HG02642 (cell line): Measurements from ENCODE around the gene KREMEN2.
"Not testable (repeated sequence)": the region's sequence is repeated elsewhere in the genome, so short reads cannot be mapped to it uniquely, and the experiment has no call there.

Source experiments
- ATAC-seq: cut with Tn5 transposase; IDR thresholded peaks from one replicate; pipeline ENCODE4 v1.9.1; 2021; ENCODE audit warnings: mild to moderate bottlenecking; ENCODE audit not compliant: unreplicated experiment, poor library complexity

Gene KREMEN2

GRCh38 chr16:2938206-2938605 is 25.9 kb upstream of the KREMEN2 start:
- no peak for ATAC-seq

- ATAC-seq, result no peak
Measured at GRCh38 chr16:2939968-2940367, 24.1 kb upstream of the KREMEN2 start.

- no peak for ATAC-seq
Measured at GRCh38 chr16:2942045-2942444, 22.0 kb upstream of the KREMEN2 start.

DNA sequence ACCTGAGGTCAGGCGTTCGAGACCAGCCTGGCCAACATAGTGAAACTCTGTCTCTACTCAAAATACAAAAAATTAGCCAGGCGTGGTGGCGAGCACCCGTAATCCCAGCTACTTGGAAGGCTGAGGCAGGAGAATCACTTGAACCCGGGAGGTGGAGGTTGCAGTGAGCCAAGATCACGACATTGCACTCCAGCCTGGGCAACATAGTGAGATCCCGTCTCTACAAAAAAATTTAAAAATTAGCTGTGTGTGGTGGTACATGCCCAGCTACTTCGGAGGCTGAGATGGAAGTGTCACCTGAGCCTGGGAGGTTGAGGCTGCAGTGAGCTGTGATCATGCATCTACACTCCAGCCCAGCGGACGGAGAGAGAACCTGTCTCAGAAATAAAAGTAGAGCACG is 20.4 kb upstream of the KREMEN2 start:
- not testable (repeated sequence) for ATAC-seq

DNA sequence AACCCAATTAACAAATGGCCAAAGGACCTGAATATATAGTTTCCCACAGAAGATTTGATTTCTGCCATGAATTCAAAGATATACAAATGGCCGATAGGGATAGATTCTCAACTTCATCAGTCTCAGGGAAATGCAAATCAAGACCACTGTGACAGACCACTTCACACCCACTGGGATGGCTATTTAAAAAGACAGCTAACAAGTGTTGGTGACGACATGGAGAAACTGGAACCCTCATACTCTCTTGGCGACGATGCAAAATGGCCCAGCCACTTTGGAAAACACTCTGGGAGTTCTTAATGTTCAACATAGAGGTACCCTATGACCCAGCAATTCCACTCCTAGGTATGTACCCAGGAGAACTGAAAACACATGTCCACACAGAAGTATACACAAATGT is 17.4 kb upstream of the KREMEN2 start:
- ATAC-seq, result no peak

- ATAC-seq, result no peak
Measured at GRCh38 chr16:2948807-2949704, 15.0 kb upstream of the KREMEN2 start.

- no peak for ATAC-seq
Measured at GRCh38 chr16:2949705-2950352, 14.2 kb upstream of the KREMEN2 start.

- no peak for ATAC-seq
Measured at GRCh38 chr16:2950353-2950724, 13.7 kb upstream of the KREMEN2 start.

DNA sequence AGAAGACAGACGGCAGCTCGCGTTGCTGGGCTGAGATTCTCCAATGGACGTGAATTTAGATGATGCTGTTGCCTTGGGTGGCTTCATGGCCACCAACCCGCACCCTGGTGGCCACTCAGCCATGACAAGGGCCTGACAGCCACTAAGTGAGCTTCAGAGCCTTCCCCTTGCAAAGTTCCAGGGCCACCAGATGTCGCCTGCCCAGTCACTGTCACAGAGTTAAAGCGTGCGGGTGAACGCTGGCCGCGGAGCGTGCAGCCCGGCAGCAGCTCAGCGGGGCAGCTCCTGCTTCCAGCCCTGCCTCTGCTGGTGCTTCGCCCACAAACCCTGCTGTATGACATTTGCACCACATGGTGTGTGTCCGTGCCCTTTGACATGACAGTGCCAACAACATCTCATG is 13.3 kb upstream of the KREMEN2 start:
- no peak for ATAC-seq

GRCh38 chr16:2952679-2953078 is 11.4 kb upstream of the KREMEN2 start:
- ATAC-seq, result no peak

DNA sequence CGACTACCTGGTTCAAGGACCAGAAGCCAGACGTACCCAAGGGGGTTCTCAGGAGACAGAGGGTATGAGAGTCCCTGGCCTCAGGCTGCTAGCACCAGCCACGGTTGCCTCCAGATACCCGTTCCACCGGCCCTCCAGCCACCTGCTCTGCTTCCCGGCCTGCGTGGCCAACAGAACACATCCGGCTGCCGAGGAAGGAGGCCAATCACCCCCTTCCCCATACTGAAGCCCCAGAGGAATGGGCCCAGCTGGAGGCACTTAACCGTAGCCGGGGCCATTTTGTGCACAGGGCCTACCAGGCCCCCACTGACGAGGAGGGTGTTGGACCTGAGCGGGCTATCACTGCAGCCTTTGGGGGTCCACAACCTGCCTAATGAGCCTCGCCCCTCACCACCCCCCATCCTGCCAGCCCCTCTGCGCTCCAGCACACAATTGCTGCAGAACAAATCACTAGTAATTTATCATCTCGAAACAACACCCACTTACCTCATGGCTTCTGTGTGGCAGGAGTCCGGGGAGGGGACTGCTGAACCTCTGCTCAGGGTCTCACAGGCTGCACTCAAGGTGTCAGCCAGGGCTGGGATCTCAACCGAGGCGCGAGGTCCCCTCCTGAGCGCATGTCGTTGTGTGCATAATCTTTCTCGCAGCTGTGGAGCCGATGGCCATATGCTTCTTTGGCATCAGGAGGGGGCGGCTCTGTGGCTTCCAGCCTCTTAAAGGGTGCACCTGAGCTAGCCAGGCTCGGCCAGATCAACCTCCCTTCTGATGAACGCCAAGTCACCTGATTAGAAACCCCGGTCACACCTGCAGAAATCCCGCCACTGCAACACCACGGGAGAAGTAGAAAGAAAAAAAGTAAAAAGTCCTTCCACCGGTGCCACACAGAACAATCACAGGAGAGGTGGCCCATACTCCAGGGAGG is 10.1 kb upstream of the KREMEN2 start:
- no peak for ATAC-seq

- no peak for ATAC-seq
Measured at GRCh38 chr16:2954656-2955381, 9.3 kb upstream of the KREMEN2 start.

DNA sequence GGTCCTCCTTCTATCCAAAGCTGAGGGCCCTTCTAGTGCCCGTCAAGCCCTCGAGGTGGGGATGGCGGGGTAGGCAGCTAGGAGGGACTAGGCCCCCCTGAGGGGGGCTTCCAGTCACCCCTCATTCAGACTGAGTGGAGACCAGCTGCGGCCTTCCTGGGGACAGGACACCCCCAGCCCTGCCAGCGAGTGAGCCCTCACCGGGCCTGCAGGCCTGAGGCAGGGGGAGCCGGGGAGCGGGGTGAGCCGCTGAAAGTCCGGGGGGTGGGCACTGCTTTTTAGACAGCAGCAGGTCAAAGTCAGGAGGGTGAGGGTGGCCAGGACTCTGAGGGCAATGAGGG is 8.7 kb upstream of the KREMEN2 start:
- ATAC-seq, result no peak

- ATAC-seq, result no peak
Measured at GRCh38 chr16:2955779-2956578, 8.1 kb upstream of the KREMEN2 start.

GRCh38 chr16:2956579-2956956 is 7.5 kb upstream of the KREMEN2 start:
- no peak for ATAC-seq

DNA sequence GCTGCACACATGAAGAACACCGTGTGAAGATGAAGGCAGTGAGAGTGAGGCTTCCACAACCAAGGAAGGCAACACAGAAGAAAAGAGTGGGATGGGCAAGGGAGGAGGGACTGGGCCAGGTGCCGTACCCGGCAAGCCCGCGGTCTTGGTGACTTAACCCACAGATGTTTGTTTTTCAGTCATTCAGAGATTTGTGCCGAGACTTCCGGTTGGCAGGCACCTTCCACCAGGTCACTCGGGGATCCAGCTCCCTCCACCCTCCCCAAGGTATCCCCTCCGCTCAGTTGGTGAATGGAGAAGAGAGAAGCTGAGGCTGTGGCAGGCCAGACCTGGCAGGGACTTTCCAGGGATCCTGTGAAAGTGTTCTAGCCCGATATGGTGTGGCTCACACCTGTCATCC is 4.9 kb upstream of the KREMEN2 start:
- no peak for ATAC-seq

GRCh38 chr16:2960183-2961010 is 3.7 kb upstream of the KREMEN2 start:
- ATAC-seq, result no peak

- ATAC-seq, result no peak
Measured at GRCh38 chr16:2962334-2963073, 1.6 kb upstream of the KREMEN2 start.
